Fibroblast of the aortic adventitia (primary cell): ENCODE data around the gene RAC2. TPM values are rescaled to one million over a fixed set of nuclear protein-coding genes. Genes with fewer than 3 reads are reported as not detected.
"Not testable (repeated sequence)": the region's sequence is repeated elsewhere in the genome, so short reads cannot be mapped to it uniquely, and the experiment has no call there.

Source experiments
- DNase-seq: peaks from one replicate; pipeline ENCODE4 v3.0.0-alpha.2; 2010; ENCODE audit warnings: low read depth
- H3K4me3 ChIP-seq: 2 replicates; pipeline ENCODE4 v1.5.1; 2011; ENCODE audit warnings: low read depth, mild to moderate bottlenecking, control low read depth, low read length, moderate library complexity
- CTCF ChIP-seq: IDR thresholded peaks from 2 replicates; pipeline ENCODE4 v1.5.1; 2011; ENCODE audit warnings: mild to moderate bottlenecking, low read length, control low read depth, inconsistent platforms; ENCODE audit not compliant: insufficient read depth
- total RNA-seq: library from RNA; depleted of rRNA; stranded (reverse); fragments of >200 nt; gene quantifications from 2 replicates; pipeline ENCODE4 v1.2.3, GENCODE V29; 2012; ENCODE audit warnings: low replicate concordance

The RAC2 gene
- total RNA-seq, 1 donor = 14.4 TPM

DNA sequence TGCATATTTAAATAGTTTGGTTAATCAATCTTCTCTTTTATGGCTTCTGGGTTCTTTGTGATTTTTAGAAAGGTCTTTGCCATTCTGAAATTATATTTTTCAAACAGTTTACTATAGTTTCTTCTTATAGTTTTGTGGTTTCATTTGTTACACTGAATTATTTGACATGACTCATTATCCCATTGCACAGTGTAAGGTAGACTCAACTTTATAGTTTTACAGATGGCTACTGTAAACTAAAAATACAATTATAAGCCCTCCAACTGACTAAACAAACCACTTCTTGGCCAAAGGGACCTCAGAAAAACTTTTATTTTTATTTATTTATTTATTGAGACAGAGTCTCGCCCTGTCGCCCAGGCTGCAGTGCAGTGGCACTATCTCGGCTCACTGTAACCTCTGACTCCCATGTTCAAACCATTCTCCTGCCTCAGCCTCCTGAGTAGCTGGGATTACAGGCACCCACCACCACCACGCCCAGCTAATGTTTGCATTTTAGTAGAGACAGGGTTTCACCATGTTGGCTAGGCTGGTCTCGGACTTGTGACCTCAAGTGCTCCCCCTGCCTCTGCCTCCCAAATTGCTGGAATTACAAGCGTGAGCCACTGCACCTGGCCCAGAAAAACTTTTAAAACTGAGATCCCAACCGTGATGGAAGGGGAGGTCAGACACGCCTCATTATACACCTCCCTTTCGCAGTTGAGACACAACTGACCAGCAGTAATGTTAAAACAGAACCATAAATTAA is 14.1 kb upstream of the RAC2 start:
- H3K4me3 ChIP-seq = no peak overlapping the region
- no peak for DNase-seq
- TF ChIP-seq CTCF = no peak

DNA sequence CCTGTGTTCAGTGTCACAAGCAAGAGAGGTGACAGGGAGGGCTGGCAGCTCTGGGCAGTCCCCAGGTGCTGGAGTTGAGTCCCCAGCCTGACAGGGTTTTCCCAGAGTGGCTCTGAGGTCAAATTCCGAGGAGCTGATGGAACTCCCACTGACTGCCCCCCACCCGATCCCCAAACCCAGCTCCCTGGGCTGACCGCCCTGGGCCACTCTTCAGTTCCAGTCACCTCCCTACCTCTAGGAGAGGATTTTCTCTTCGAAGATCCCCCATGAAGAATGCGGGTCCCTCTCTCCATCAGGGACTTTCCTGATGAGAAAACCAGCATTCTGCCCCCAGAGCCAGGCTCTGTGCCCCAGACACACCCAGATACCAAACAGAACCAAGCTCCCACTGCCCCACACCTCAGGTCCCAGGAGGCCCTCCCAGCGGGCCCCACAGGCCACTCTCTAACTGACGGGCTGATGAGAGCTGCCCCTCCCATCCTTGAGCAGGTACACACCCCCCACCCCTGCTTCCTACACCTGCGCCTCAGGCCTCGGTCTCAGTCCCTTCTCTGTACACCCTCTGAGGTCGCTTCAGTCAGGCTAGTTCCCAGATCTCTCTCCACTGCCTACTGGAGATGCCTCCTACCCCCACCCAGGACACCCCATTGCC is 12.1 kb upstream of the RAC2 start:
- no peak for TF ChIP-seq CTCF
- H3K4me3 ChIP-seq = no peak overlapping the region
- DNase-seq = no peak

- no peak overlapping the region for H3K4me3 ChIP-seq
- no peak for TF ChIP-seq CTCF
- DNase-seq = no peak
Measured at GRCh38 chr22:37255558-37256006, 11.5 kb upstream of the RAC2 start.

GRCh38 chr22:37254867-37255233 is 10.8 kb upstream of the RAC2 start:
- no peak for TF ChIP-seq CTCF
- H3K4me3 ChIP-seq = no peak overlapping the region
- peak; percentile 76 for DNase-seq

- no peak for TF ChIP-seq CTCF
- peak; percentile 78 for DNase-seq
- no peak overlapping the region for H3K4me3 ChIP-seq
Measured at GRCh38 chr22:37254209-37254866, 10.3 kb upstream of the RAC2 start.

GRCh38 chr22:37253126-37253660 is 9.1 kb upstream of the RAC2 start:
- H3K4me3 ChIP-seq = no peak overlapping the region
- DNase-seq = no peak
- no peak for TF ChIP-seq CTCF

DNA sequence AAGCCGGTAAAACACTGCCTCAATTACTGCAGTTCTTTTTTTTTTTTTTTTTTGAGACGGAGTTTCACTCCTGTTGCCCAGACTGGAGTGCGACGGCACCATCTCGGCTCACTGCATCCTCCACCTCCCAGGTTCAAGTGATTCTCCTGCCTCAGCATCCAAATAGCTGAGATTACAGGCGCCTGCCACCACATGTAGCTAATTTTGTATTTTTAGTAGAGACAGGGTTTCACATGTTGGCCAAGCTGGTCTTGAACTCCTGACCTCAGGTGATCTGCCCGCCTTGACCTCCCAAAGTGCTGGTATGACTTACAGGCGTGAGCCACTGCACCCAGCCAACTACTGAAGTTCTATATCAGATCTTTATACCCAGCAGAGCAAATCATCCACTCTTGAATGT is 7.8 kb upstream of the RAC2 start:
- not testable (repeated sequence) for H3K4me3 ChIP-seq, DNase-seq
